Mesenchymal stem cell (in vitro differentiated cells and primary cell): ENCODE data around the gene FBXL13.

Source experiments
- DNase-seq: peaks from one replicate; pipeline ENCODE4 v3.0.0-alpha.2; 2013
- H2AFZ ChIP-seq: one replicate; pipeline ENCODE4 v1.6.1; 2013; ENCODE audit warnings: low read depth, mild to moderate bottlenecking, control low read depth, inconsistent platforms, low read length, moderate library complexity
- H2AK5ac ChIP-seq: 2 replicates; pipeline ENCODE4 v1.6.1; 2013; ENCODE audit warnings: low read length, moderate library complexity, mild to moderate bottlenecking, inconsistent platforms; ENCODE audit not compliant: severe bottlenecking
- H2BK120ac ChIP-seq: one replicate; pipeline ENCODE4 v1.6.1; 2013; ENCODE audit warnings: low read depth, mild to moderate bottlenecking, inconsistent platforms, low read length, moderate library complexity
- H2BK12ac ChIP-seq, 2 experiments: one replicate each; pipeline ENCODE4 v1.6.1; 2013; ENCODE audit warnings: inconsistent platforms in 2 of 2, low read length in 2 of 2, mild to moderate bottlenecking in 2 of 2, moderate library complexity in 2 of 2, control low read depth in 1 of 2
- H2BK15ac ChIP-seq: one replicate; pipeline ENCODE4 v1.6.1; 2013; ENCODE audit warnings: mild to moderate bottlenecking, low read depth, inconsistent platforms; ENCODE audit not compliant: poor library complexity, severe bottlenecking
- H2BK5ac ChIP-seq: 2 replicates; pipeline ENCODE4 v1.6.1; 2013; ENCODE audit warnings: low read depth, mild to moderate bottlenecking, low read length, control low read depth, inconsistent platforms; ENCODE audit not compliant: poor library complexity, severe bottlenecking
- H3K14ac ChIP-seq, 2 experiments: one replicate each; pipeline ENCODE4 v1.6.1; 2013; ENCODE audit warnings: inconsistent platforms in 2 of 2, low read length in 2 of 2, control low read depth in 1 of 2, mild to moderate bottlenecking in 1 of 2, moderate library complexity in 1 of 2
- H3K18ac ChIP-seq, 2 experiments: one replicate each; pipeline ENCODE4 v1.6.1; 2013; ENCODE audit warnings: inconsistent platforms in 2 of 2, low read length in 2 of 2, control low read depth in 1 of 2, low read depth in 1 of 2, mild to moderate bottlenecking in 1 of 2
- H3K23ac ChIP-seq, 2 experiments: one replicate each; pipeline ENCODE4 v1.6.1; 2013; ENCODE audit warnings: inconsistent platforms in 2 of 2, low read length in 2 of 2, mild to moderate bottlenecking in 2 of 2, moderate library complexity in 2 of 2, control low read depth in 1 of 2
- H3K27ac ChIP-seq: 2 replicates; pipeline ENCODE4 v1.5.1; 2013; ENCODE audit warnings: mild to moderate bottlenecking, moderate library complexity, low read length, control low read depth, inconsistent platforms; ENCODE audit not compliant: poor library complexity, severe bottlenecking
- H3K27me3 ChIP-seq, 2 experiments: 2 replicates each; pipeline versions ENCODE4 v1.6.1 to v1.7.0; 2013; ENCODE audit warnings: low read length in 2 of 2, mild to moderate bottlenecking in 2 of 2, moderate library complexity in 2 of 2, control low read depth in 1 of 2, inconsistent platforms in 1 of 2; ENCODE audit not compliant: control insufficient read depth in 1 of 2, insufficient read depth in 1 of 2
- H3K36me3 ChIP-seq, 2 experiments: 2 replicates each; pipeline versions ENCODE4 v1.6.1 to v1.7.0; 2013; ENCODE audit warnings: low read length in 2 of 2, control low read depth in 1 of 2, inconsistent platforms in 1 of 2, low read depth in 1 of 2, mild to moderate bottlenecking in 1 of 2; ENCODE audit not compliant: insufficient read depth in 2 of 2, control insufficient read depth in 1 of 2
- H3K4ac ChIP-seq, 2 experiments: one replicate each; pipeline ENCODE4 v1.6.1; 2013; ENCODE audit warnings: inconsistent platforms in 2 of 2, low read length in 2 of 2, mild to moderate bottlenecking in 2 of 2, moderate library complexity in 2 of 2, control low read depth in 1 of 2, low read depth in 1 of 2
- H3K4me1 ChIP-seq: 2 replicates; pipeline ENCODE4 v1.6.1; 2013; ENCODE audit warnings: low read depth, low read length, control low read depth; ENCODE audit not compliant: control insufficient read depth, insufficient read depth
- H3K4me2 ChIP-seq: 2 replicates; pipeline ENCODE4 v1.6.1; 2013; ENCODE audit warnings: low read length, mild to moderate bottlenecking, inconsistent platforms; ENCODE audit not compliant: poor library complexity, severe bottlenecking
- H3K4me3 ChIP-seq, 2 experiments: 2 replicates each; pipeline versions ENCODE4 v1.5.1 to v1.7.0; 2013; ENCODE audit warnings: low read length in 2 of 2, mild to moderate bottlenecking in 2 of 2, control low read depth in 1 of 2, low read depth in 1 of 2; ENCODE audit not compliant: insufficient read depth in 1 of 2
- H3K79me1 ChIP-seq: replicated peaks from 2 replicates; pipeline ENCODE4 v1.6.1; 2013; ENCODE audit warnings: mild to moderate bottlenecking, control low read depth, low read length, inconsistent platforms; ENCODE audit not compliant: poor library complexity, severe bottlenecking
- H3K9ac ChIP-seq: 2 replicates; pipeline ENCODE4 v1.7.0; 2013; ENCODE audit warnings: mild to moderate bottlenecking, low read length, moderate library complexity
- H3K9me3 ChIP-seq: 2 replicates; pipeline ENCODE4 v1.7.0; 2013; ENCODE audit warnings: mild to moderate bottlenecking, low read length; ENCODE audit not compliant: control insufficient read depth
- H4K8ac ChIP-seq: one replicate; pipeline ENCODE4 v1.6.1; 2013; ENCODE audit warnings: inconsistent platforms, mild to moderate bottlenecking, low read length, moderate library complexity
- H4K91ac ChIP-seq: one replicate; pipeline ENCODE4 v1.6.1; 2013; ENCODE audit warnings: mild to moderate bottlenecking, low read length, inconsistent platforms
- WGBS: methylation state at CpG from one replicate; pipeline ENCODE4 v1.1.7; 2013; ENCODE audit warnings: mixed read lengths; 5-methylcytosine and 5-hydroxymethylcytosine counted together

FBXL13 gene

DNA sequence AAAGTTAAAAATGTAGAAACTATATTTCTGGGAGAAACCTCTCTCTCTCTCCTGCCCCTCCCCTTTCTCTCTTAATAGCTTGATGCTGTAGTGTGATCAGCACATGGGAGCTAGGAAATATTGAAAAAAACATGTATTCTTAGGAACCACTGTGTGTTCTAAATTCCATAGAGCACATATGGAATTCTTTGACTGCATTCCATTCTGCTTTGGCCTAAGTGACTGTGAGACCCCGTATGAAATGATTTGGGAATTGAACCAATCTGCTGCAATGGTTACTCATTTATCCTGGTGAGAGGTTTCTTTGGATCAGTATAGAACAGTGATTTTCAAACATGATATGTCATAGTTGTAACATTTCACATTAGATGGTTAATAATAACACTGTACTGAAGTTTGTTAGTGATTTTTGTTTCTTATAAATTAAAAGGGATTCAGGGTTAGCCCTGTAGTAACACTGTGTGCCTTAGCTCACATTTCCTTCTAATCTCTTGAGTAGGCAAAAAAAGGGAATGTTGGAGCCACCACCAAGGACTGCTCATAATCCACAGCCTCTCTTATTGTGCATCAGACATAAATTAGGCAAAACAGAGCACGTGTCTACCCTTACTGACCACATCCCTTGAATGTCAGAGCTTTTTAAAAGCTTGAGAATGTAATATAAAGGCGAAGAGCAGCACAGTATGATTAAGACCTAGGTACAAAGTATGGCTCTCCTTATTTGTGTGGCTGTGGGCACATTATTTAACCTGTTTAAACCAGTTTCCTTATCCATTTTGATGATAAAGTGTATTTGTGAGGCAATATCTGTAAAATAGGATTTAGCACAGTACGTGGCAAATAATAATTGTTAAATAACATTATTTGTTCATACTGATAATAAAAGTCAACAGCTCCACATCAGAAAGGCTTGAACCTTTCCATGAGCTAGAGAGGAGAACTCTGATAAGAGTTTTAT is 256.7 kb downstream of the FBXL13 start:
- Histone ChIP-seq H3K27me3 (no peaks in the 10 kb centered on the region), H2BK120ac (no peak overlapping the region), H4K8ac (no peak overlapping the region), H3K23ac (no peak overlapping the region), H2BK12ac (no peak overlapping the region), H3K14ac (no peak overlapping the region), H2BK15ac (no peak overlapping the region), H2BK5ac (no peak overlapping the region), H4K91ac (no peak overlapping the region), H3K9me3 (no peaks in the 10 kb centered on the region), H3K79me1 (no peaks in the 10 kb centered on the region), H2AK5ac (peak overlapping the region; percentile 65), H3K18ac (no peak overlapping the region), H3K4me3 (no peak overlapping the region), H3K27ac (no peak overlapping the region), H3K9ac (no peak overlapping the region), H2AFZ (no peak overlapping the region), H3K4ac (no peak overlapping the region), H3K36me3 (no peaks in the 10 kb centered on the region), H3K4me1 (peaks cover 7% of the 10 kb centered on the region), H3K4me2 (no peak overlapping the region)
- 100% methylated on average over 2 of the region's 4 CpGs for WGBS
- DNase-seq = no peak

GRCh38 chr7:102814025-102814471 is 260.5 kb downstream of the FBXL13 start:
- no CpG with 5 or more reads among the region's 4 CpGs for WGBS
- Histone ChIP-seq H3K4me1 (peaks cover 3% of the 10 kb centered on the region), H3K9me3 (no peaks in the 10 kb centered on the region), H2BK120ac (no peak overlapping the region), H4K91ac (no peak overlapping the region), H3K14ac (no peak overlapping the region), H2BK12ac (no peak overlapping the region), H3K79me1 (no peaks in the 10 kb centered on the region), H2BK5ac (no peak overlapping the region), H2AFZ (no peak overlapping the region), H3K9ac (no peak overlapping the region), H3K4ac (no peak overlapping the region), H3K36me3 (no peaks in the 10 kb centered on the region), H3K18ac (no peak overlapping the region), H2AK5ac (no peak overlapping the region), H3K4me3 (no peak overlapping the region), H3K27me3 (no peaks in the 10 kb centered on the region), H2BK15ac (no peak overlapping the region), H3K23ac (no peak overlapping the region), H3K27ac (peak overlapping the region; percentile 33), H3K4me2 (no peak overlapping the region), H4K8ac (no peak overlapping the region)
- peak; percentile 33 for DNase-seq

DNA sequence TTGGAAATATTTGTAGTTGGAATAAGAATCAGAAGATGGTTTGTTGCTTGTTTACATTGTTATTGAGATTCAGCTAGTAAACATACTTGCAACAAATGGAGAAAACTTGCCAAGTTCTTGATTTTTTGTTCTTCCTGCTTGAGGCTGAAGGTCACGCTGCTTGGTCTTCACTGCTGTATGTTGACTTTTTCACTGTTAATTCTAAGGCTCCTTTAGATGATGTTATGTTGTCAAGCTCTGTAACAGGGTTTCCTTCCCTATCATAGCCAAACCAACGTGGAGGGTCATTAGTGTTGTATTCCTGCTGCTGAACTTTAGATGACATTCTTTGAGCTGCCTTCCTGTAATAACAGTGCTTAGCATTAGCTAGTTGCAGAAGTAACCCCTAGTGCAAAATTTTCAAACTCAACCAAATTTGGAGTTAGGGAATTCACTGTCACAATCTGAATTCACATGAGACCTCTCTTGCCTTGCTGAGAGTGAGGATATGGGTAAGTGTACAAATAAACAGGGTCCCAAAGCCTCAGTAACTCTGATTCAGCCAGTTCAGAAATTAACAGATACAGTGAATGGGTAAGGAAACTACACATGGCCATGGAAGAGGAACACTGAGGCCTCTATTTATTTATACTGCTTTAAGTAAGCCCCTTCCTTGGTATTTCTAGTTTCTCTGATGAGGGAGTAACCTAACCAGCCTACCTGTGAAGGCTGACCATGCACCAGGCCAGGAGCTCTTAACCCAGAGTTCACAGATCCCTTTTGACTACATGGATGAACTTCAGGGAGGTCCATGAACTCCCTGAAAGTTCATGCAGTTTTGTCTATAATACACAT is 261.2 kb downstream of the FBXL13 start:
- peak overlapping the region; percentile 49 for H2AK5ac ChIP-seq
- H3K9me3 ChIP-seq = no peaks in the 10 kb centered on the region
- H2BK120ac ChIP-seq = no peak overlapping the region

More for the DNA sequence above, 261.2 kb downstream of the FBXL13 start:
- Histone ChIP-seq H2BK5ac (no peak overlapping the region), H2AFZ (no peak overlapping the region), H4K91ac (no peak overlapping the region), H3K27ac (peak overlapping the region; percentile 33), H3K4me1 (peaks cover 3% of the 10 kb centered on the region), H2BK15ac (no peak overlapping the region), H3K18ac (peak overlapping the region in 1 of 2 experiments; percentile 19), H3K79me1 (no peaks in the 10 kb centered on the region), H3K4me3 (no peak overlapping the region), H3K36me3 (peaks cover 0 to 4% of the 10 kb centered on the region in 2 experiments), H3K14ac (no peak overlapping the region), H2BK12ac (no peak overlapping the region), H3K23ac (no peak overlapping the region), H3K4ac (no peak overlapping the region), H3K9ac (no peak overlapping the region), H4K8ac (no peak overlapping the region), H3K4me2 (no peak overlapping the region), H3K27me3 (no peaks in the 10 kb centered on the region)
- no peak for DNase-seq
- 100% methylated on average over 1 of the region's 2 CpGs for whole genome bisulfite sequencing
